Measurements from ENCODE around the gene TNXB. TPM values are rescaled to one million over a fixed set of nuclear protein-coding genes. Genes with fewer than 3 reads are reported as not detected.

Gene TNXB
- total RNA-seq: 1 to 10 TPM; 2.9 to 4.8 TPM

GRCh38 chr6:32109114-32109764 is at the start of gene TNXB:
TSS of gene TNXB (minus strand) at chr6:32109338. CDS start at chr6:32098198, 11,140 bp downstream.
- peaks cover 25% of the 10 kb centered on the region for H3K4me1 Mint-ChIP-seq (ENCODE audit: low read depth)

GRCh38 chr6:32158052-32158451 is 48.9 kb upstream of the TNXB start:
- Mint-ChIP-seq H3K9me3 (no peaks in the 10 kb centered on the region), H3K27me3 (ENCODE audit: low read depth) (no peaks in the 10 kb centered on the region), H3K4me3 (no peak overlapping the region), H3K27ac (no peak overlapping the region), H3K36me3 (ENCODE audit: low read depth) (peaks cover 17% of the 10 kb centered on the region), H3K4me1 (ENCODE audit: low read depth) (peaks cover 15% of the 10 kb centered on the region)
- no peak for DNase-seq
- intact Hi-C loops (cut with micrococcal nuclease): no loop called here
- CTCF ChIA-PET: interaction anchor here (0.8 to 1.1 kb wide), 2 partner anchors 27 to 87 kb away, joined by 3 read pairs; no protein-coding TSS in a partner anchor

More at GRCh38 chr6:32109114-32109764, at the start of gene TNXB:
- no peak within 1 kb of the TSS for H3K4me3 Mint-ChIP-seq
- no peak within 1 kb of the TSS for H3K27ac Mint-ChIP-seq
- no peaks in the 10 kb centered on the region for H3K9me3 Mint-ChIP-seq
- CTCF ChIA-PET: no interaction called here
- H3K27me3 Mint-ChIP-seq (ENCODE audit: low read depth): no peaks in the 10 kb centered on the region
- no peaks in the 10 kb centered on the region for H3K36me3 Mint-ChIP-seq (ENCODE audit: low read depth)
- DNase-seq: no peak
- intact Hi-C loops (cut with micrococcal nuclease): no loop called here

- intact Hi-C loops (cut with micrococcal nuclease): no loop called here
- no peak overlapping the region for H3K4me3 Mint-ChIP-seq
- DNase-seq: no peak
- H3K27me3 Mint-ChIP-seq (ENCODE audit: low read depth): no peaks in the 10 kb centered on the region
- peaks cover 27% of the 10 kb centered on the region for H3K4me1 Mint-ChIP-seq (ENCODE audit: low read depth)
- no peaks in the 10 kb centered on the region for H3K9me3 Mint-ChIP-seq
- CTCF ChIA-PET: no interaction called here
- peaks cover 14% of the 10 kb centered on the region for H3K36me3 Mint-ChIP-seq (ENCODE audit: low read depth)
- no peak overlapping the region for H3K27ac Mint-ChIP-seq
Observed at GRCh38 chr6:32156891-32157290, 47.8 kb upstream of the TNXB start.

GRCh38 chr6:32154514-32155161 is 45.5 kb upstream of the TNXB start:
- peak; percentile 83 for DNase-seq
- CTCF ChIA-PET: interaction anchor here (0.6 to 1.0 kb wide), 5 partner anchors 36 to 417 kb away, joined by 3 to 4 read pairs (median 3); partner anchors contain the start of gene GPSM3
- Mint-ChIP-seq H3K4me1 (ENCODE audit: low read depth) (peaks cover 42% of the 10 kb centered on the region), H3K4me3 (peak overlapping the region; percentile 99), H3K9me3 (no peaks in the 10 kb centered on the region), H3K27ac (peak overlapping the region; percentile 88), H3K27me3 (ENCODE audit: low read depth) (peaks cover 5% of the 10 kb centered on the region), H3K36me3 (ENCODE audit: low read depth) (peaks cover 14% of the 10 kb centered on the region)
- intact Hi-C loops (cut with micrococcal nuclease): loop anchor here (1.0 to 5.0 kb wide), 7 partner anchors 23 to 197 kb away; partner anchors contain the start of genes FKBPL, NELFE and SKIC2

GRCh38 chr6:32153564-32154513 is 44.7 kb upstream of the TNXB start, which contains the start of gene PPT2:
TSS of gene PPT2 (plus strand) at chr6:32154141. CDS start at chr6:32154595, 454 bp downstream.
- peak; percentile 90 for DNase-seq
- peaks cover 46% of the 10 kb centered on the region for H3K4me1 Mint-ChIP-seq (ENCODE audit: low read depth)
- H3K36me3 Mint-ChIP-seq (ENCODE audit: low read depth): peaks cover 14% of the 10 kb centered on the region
- H3K27me3 Mint-ChIP-seq (ENCODE audit: low read depth): peaks cover 7% of the 10 kb centered on the region
- intact Hi-C loops (cut with micrococcal nuclease): loop anchor here (1.0 to 5.0 kb wide), 7 partner anchors 23 to 197 kb away; partner anchors contain the start of genes FKBPL, NELFE and SKIC2
- CTCF ChIA-PET: interaction anchor here (1.0 kb wide), 1 partner anchor 39 kb away, joined by 3 read pairs; the partner anchor contains the start of gene GPSM3
- peak within 1 kb of the TSS; percentile 99 for H3K4me3 Mint-ChIP-seq
- H3K9me3 Mint-ChIP-seq: no peaks in the 10 kb centered on the region
- peak within 1 kb of the TSS; percentile 88 for H3K27ac Mint-ChIP-seq

GRCh38 chr6:32152769-32153563 is 43.8 kb upstream of the TNXB start:
- H3K27me3 Mint-ChIP-seq (ENCODE audit: low read depth): peaks cover 8% of the 10 kb centered on the region
- H3K4me1 Mint-ChIP-seq (ENCODE audit: low read depth): peaks cover 55% of the 10 kb centered on the region
- H3K4me3 Mint-ChIP-seq: peak overlapping the region; percentile 99
- intact Hi-C loops (cut with micrococcal nuclease): loop anchor here (5.0 kb wide), 1 partner anchor 196 kb away; the partner anchor contains the start of genes NELFE and SKIC2
- H3K9me3 Mint-ChIP-seq: no peaks in the 10 kb centered on the region
- DNase-seq: no peak
- H3K27ac Mint-ChIP-seq: no peak overlapping the region
- CTCF ChIA-PET: interaction anchor here (0.6 to 1.1 kb wide), 4 partner anchors 25 to 400 kb away, joined by 3 read pairs; partner anchors contain the start of gene ATF6B
- peaks cover 7% of the 10 kb centered on the region for H3K36me3 Mint-ChIP-seq (ENCODE audit: low read depth)

GRCh38 chr6:32151863-32152768 is 43.0 kb upstream of the TNXB start, which contains the start of gene PRRT1:
TSS of gene PRRT1 (minus strand) at chr6:32151939. CDS start at chr6:32151827, 112 bp downstream.
- Mint-ChIP-seq H3K4me1 (ENCODE audit: low read depth) (peaks cover 55% of the 10 kb centered on the region), H3K27me3 (ENCODE audit: low read depth) (peaks cover 8% of the 10 kb centered on the region), H3K9me3 (no peaks in the 10 kb centered on the region), H3K36me3 (ENCODE audit: low read depth) (no peaks in the 10 kb centered on the region), H3K4me3 (peak within 1 kb of the TSS; percentile 99), H3K27ac (no peak within 1 kb of the TSS)
- intact Hi-C loops (cut with micrococcal nuclease): loop anchor here (5.0 kb wide), 1 partner anchor 195 kb away; the partner anchor contains the start of genes NELFE and SKIC2
- no peak for DNase-seq
- CTCF ChIA-PET: interaction anchor here (0.6 to 1.1 kb wide), 4 partner anchors 24 to 399 kb away, joined by 3 read pairs; partner anchors contain the start of gene ATF6B

- CTCF ChIA-PET: no interaction called here
- Mint-ChIP-seq H3K4me3 (peak overlapping the region; percentile 66), H3K36me3 (ENCODE audit: low read depth) (no peaks in the 10 kb centered on the region), H3K4me1 (ENCODE audit: low read depth) (peaks cover 55% of the 10 kb centered on the region), H3K9me3 (no peaks in the 10 kb centered on the region), H3K27me3 (ENCODE audit: low read depth) (peaks cover 8% of the 10 kb centered on the region), H3K27ac (no peak overlapping the region)
- DNase-seq: no peak
- intact Hi-C loops (cut with micrococcal nuclease): loop anchor here (5.0 kb wide), 1 partner anchor 194 kb away; the partner anchor contains the start of genes NELFE and SKIC2
Observed at GRCh38 chr6:32151181-32151862, 42.2 kb upstream of the TNXB start.

- no peaks in the 10 kb centered on the region for H3K9me3 Mint-ChIP-seq
- peaks cover 8% of the 10 kb centered on the region for H3K27me3 Mint-ChIP-seq (ENCODE audit: low read depth)
- peak overlapping the region; percentile 66 for H3K4me3 Mint-ChIP-seq
- DNase-seq: no peak
- H3K36me3 Mint-ChIP-seq (ENCODE audit: low read depth): no peaks in the 10 kb centered on the region
- intact Hi-C loops (cut with micrococcal nuclease): loop anchor here (5.0 kb wide), 1 partner anchor 193 kb away; the partner anchor contains the start of genes NELFE and SKIC2
- no peak overlapping the region for H3K27ac Mint-ChIP-seq
- H3K4me1 Mint-ChIP-seq (ENCODE audit: low read depth): peaks cover 51% of the 10 kb centered on the region
- CTCF ChIA-PET: no interaction called here
Observed at GRCh38 chr6:32149932-32150870, 41.1 kb upstream of the TNXB start.
